Fibroblast of upper back skin (primary cell): ENCODE data around the gene DUSP18.
"Not testable (repeated sequence)": the region's sequence is repeated elsewhere in the genome, so short reads cannot be mapped to it uniquely, and the experiment has no call there.

Source experiments
- DNase-seq: peaks from one replicate; pipeline ENCODE4 v3.0.0-alpha.2; 2013

Gene DUSP18

GRCh38 chr22:30667494-30668385, at the start of gene DUSP18:
DUSP18 (minus strand) TSS chr22:30667875; CDS start chr22:30664003, 3,872 bp downstream.
- peak; percentile 87 for DNase-seq

DNA sequence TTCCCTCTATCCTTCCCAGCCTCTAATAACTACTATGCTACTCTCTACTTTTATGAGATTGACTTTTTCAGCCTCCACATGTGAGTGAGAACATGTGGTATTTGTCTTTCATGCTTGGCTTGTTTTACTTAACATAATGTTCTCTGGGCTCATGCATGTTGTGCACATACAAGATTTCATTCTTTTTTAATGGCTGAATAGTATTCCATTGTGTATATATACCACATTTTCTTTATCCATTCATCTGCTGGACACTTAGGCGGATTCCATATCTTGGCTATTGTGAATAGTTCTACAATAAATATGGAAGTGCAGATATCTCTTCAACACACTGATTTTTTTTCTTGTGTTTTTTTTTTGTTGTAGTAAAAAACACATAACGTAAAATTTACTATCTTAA, 46.4 kb upstream of the DUSP18 start:
- no peak for DNase-seq

DNA sequence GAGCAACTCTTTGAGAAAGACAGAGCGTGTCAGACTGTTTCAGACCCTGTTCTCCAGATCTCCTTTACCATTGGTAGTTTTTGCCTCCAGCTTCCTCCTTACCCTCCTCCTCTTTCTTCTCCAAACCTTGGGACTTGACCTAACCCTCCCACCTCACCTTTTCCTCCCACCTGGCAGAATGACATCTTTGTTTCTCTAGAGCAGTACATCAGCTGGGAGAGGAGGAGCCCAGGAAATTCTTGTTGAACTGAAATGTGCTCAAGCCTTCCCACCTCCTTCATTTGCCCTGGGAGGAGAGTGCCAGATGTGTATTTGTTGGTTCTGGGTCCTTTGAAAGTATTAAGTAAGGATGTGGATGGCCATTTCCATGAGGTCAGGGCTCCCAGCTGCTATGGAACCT, 44.4 kb upstream of the DUSP18 start:
- no peak for DNase-seq

DNA sequence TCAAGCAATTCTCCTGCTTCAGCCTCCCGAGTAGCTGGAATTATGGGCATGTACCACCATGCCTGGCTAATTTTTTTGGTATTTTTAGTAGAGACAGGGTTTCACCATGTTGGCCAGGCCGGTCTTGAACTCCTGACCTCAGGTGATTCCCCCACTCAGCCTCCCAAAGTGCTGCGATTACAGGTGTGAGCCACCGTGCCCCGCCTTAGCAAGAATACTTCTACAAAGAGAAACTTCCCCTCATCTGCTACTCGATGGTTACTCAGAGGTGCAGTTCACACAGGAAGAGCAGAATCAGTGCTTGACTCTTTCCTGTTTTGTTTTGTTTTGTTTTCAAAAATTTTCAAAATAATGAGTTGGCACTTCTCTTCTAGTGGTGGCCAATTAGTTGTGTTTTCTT, 42.3 kb upstream of the DUSP18 start:
- DNase-seq, result not testable (repeated sequence)

GRCh38 chr22:30705710-30706651, 38.3 kb upstream of the DUSP18 start:
- DNase-seq, result peak; percentile 93

- no peak for DNase-seq
Measured at GRCh38 chr22:30704978-30705377, 37.3 kb upstream of the DUSP18 start.

- no peak for DNase-seq
Measured at GRCh38 chr22:30702856-30703255, 35.2 kb upstream of the DUSP18 start.

DNA sequence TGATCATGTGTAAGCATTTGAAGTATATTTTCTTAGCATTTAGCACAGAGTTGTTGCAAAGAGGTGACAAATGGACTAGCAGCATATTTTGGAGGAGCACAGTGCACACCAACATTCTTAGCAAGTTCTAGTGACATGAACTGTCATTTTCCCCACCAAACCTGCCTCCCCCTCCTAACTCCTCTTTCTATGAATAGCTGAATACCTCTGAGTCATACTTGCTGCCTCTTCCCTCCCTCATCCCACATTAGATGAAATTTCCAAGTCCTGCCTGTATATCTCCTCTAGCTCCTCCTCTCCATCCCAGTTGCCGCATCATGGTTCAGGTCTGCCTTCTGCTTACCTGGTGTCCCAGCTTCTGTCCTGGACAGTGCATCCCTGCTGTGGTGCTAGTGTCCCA, 34.2 kb upstream of the DUSP18 start:
- DNase-seq, result peak; percentile 46

DNA sequence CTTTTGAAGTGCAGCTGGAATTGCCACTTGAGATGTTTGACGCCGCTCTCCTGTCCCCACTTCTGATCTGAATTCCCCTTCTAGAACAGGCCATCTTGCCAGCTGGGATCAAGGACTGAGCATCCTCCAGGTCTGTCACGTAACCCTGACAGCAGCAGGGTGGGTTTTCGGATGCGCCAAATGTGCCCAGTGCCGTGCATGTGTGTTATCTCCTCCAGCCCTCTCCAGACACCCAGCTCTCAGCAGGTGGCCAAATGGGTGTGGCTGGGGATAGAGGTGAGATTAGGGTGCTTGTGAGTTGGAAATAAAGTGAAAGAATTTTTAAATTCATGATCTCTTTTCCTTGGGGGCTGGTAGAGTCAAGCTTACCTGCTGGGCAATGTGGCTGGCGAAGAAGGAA, 30.3 kb upstream of the DUSP18 start:
- no peak for DNase-seq

DNA sequence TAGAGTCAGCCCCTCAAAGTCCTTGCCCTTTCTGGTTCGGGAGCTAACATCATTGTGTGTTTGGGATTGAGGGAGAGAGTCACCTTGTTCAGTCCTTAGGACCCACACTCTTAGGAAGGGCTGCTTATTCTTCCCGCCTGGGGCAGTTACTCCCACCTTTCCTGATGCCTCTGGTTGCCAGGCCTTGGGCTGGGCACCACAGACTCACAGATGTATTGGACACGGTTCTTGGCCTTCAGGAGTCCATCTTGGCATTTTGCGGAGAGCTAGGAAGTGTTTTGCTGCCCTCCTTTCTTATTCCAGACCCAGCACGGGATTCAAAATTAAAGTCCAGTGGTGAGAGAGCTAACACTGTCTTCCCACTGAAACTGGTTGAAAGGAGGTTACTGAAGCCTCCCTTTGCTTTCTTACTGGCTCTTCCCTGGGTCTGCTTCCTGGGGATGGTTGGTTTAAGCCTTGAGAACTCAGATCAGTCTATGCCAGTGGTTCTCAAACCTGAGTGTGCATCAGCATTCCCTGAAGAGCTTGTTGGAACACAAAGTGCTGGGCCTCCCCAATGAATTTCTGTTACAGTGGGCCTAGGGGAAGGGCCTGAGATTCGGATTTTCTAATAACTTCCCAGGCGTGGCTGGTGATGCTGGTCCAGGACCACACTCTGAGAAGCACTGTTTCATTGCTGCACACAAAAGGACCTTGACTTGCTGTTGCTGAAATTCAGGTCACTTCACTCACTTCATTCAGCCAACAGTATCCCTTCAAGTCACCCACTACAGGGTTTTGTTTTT, 28.4 kb upstream of the DUSP18 start:
- DNase-seq, result no peak

DNA sequence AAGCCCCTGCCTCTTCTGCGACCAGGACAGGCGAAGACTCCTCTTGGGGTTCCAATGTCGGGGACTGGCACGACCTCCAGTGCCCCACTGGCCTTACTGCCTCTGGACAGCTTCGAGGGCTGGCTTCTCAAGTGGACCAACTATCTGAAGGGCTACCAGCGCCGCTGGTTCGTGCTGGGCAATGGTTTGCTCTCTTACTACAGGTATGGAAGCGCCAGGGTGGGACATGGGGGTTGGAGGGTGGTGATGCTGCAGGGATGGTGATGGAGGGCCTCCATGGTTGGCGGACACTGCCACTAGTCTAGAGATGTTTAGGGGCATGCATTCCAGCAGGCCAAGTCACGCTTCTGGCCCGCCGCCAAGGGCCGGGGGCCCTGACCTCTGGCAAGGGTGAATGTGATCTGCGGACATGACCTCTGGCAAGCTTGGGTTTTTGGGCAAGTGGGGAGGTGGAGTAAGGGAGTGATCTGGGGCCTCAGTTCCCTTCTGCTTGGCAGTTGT, 27.7 kb upstream of the DUSP18 start:
- no peak for DNase-seq

GRCh38 chr22:30694640-30695350, 27.1 kb upstream of the DUSP18 start, which contains the start of gene OSBP2:
OSBP2 (plus strand) TSS chr22:30694874; CDS start chr22:30694910, 36 bp downstream.
- DNase-seq, result no peak

DNA sequence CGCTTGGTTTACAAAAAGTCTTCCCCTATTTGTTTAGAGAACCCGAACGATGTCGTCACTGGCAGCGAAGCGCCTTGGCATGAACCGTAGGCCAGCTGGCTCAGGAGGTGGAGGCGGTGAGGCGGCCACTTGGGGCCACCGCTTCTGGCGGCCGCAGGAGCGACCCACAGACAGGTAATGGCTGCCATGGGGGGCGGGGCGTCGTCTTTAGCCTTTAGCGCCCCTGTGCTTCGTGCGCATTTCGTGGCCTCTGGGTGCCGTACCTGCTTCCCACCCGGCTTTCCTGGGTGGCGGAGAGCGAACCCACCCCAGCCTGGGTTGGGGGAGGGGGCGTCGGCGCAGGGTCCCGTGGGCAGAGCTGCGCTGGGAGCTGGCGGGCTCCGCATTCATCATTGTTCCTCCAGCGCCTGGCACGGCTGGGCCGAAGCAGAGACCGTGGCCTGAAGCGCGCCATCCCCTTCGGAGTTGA, 26.5 kb upstream of the DUSP18 start:
- no peak for DNase-seq

DNA sequence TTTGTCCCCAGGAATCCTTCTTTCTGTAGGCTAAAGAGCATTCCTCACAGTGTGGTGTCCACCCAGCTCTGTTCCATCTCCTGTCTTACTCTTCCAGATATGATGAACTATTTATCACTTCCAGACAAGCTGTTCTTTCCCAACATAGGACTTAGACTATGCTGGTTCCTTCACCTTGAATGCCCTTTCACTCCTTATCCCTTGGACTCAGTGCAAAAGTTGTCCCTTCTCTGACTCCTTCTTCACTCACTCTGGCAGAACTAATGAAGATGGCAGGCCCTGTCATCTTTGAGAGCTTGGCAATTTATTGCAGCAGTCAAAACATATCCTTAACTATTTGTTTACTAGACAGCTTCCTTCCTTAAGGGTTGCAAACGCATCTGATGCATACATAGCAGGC, 23.5 kb upstream of the DUSP18 start:
- no peak for DNase-seq

- DNase-seq, result no peak
Measured at GRCh38 chr22:30689622-30690021, 21.9 kb upstream of the DUSP18 start.

DNA sequence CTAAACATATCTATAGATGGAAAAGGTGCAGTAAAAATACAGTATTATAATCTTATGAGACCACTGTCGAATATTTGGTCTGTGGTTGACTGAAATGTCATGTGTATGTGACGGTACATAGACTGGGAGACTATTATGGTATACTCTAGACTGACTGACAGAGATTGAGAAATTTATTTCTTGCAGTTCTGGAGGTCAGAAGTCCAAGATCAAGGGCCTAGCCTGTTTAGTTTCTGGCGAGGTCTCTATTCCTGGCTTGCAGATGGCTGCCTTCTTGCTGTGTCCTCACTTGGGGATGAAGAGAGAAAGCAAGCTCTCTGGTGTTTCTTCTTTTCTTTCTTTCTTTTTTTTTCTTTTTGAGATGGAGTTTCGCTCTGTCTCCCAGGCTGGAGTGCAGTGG, 19.7 kb upstream of the DUSP18 start:
- no peak for DNase-seq

- no peak for DNase-seq
Measured at GRCh38 chr22:30685178-30685577, 17.5 kb upstream of the DUSP18 start.

GRCh38 chr22:30681831-30682230, 14.2 kb upstream of the DUSP18 start:
- DNase-seq, result no peak

- DNase-seq, result no peak
Measured at GRCh38 chr22:30680991-30681770, 13.5 kb upstream of the DUSP18 start.

- not testable (repeated sequence) for DNase-seq
Measured at GRCh38 chr22:30679895-30680690, 12.4 kb upstream of the DUSP18 start.
